D341Med (cell line): ENCODE data around the gene RFPL1.
"Not testable (repeated sequence)": the region's sequence is repeated elsewhere in the genome, so short reads cannot be mapped to it uniquely, and the experiment has no call there.

Experiments used
- DNase-seq: peaks from one replicate; pipeline ENCODE4 v3.0.0; 2012; ENCODE audit warnings: low spot score

RFPL1 gene

DNA sequence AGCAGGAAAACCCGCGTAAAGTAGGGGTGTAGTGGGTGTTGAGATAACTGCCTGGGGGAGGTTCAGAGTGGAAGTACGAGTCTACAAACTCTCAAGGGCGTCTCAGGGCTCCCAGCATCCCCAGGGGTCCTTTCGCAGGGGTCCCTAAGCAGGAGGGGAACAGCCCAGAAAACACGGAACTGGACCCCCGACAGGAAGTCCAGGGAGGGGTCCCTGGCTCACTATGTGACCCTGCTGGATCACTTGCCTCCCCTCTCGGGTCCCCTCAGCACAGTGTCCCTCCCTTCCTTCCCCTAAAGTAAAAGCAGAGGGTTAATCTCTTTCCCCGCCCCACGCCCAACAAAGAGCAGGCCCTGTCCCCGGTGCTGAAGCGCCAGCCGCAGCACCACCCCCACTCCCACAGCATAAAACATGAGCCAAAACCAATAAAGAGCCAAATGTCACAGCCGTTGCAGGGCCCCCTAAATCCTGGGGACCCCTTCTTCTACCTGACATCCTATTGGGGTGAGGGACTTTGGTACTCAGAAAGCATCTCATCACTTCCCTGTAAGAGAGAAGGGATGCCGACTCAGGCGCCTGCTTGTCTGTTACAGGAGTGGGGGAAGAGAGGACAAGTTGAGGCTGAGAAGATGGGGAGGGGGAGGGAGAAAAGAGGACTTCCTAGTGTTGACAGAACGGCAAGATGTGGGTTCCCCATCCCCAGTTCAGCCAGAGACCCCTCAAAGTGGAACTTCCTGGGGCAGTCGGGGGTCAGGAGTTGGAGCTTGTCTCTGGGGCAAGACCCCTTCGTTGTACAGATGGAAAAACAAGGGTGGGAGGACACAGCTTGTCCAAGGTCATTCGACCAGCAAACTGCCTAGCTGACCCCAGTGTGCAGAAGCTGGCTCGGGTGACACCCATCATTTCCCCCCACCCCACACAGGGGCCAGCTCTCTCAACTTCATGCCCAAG lies 40.2 kb downstream of the RFPL1 start:
- peak; percentile 60 for DNase-seq

DNA sequence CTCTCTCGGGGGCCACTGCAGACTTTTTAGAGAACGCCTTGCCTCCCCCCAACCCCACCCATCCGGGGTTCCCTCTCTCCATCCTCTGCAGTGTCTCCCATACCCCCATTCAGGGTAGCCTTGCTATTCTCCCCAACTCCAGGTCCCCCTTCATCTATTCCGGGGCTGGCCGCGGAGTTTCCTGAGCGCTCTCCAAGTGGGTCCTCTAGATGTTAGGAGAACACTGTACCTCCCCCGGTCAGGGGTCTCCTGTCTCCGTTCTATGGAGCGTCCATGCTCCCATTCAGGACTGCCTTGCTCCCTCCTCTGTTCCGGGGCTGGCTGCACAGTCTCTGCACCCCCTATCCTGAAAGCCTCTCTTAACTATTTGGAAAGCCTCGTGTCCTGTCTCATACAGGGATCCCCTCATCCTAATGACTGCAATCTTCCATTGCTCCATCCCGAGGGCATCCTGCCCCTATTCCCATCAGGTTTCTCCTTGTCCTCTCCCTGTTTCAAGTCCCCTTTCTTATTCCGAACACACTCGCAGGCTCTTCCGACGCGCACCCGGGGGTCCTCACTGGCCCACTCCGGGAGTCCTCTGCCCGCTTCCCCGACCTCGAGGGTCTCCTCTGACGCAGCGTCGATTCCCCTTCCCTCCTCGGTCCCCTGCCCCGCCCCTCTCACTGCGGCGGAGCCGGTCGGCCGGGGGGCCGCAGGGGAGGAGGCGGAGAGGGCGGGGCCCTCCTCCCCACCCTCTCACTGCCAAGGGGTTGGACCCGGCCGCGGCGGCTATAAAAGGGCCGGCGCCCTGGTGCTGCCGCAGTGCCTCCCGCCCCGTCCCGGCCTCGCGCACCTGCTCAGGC lies 41.3 kb downstream of the RFPL1 start, which contains the start of gene NEFH:
TSS of gene NEFH (plus strand) at position 802 of the 845 bp plus-strand sequence. CDS start 45 bp downstream, outside the sequence.
- peak; percentile 97 for DNase-seq

DNA sequence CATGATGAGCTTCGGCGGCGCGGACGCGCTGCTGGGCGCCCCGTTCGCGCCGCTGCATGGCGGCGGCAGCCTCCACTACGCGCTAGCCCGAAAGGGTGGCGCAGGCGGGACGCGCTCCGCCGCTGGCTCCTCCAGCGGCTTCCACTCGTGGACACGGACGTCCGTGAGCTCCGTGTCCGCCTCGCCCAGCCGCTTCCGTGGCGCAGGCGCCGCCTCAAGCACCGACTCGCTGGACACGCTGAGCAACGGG lies 41.8 kb downstream of the RFPL1 start:
- DNase-seq: no peak

- peak; percentile 97 for DNase-seq
These were observed 42.3 kb downstream of the RFPL1 start for GRCh38 chr22:29480512-29481264.

DNA sequence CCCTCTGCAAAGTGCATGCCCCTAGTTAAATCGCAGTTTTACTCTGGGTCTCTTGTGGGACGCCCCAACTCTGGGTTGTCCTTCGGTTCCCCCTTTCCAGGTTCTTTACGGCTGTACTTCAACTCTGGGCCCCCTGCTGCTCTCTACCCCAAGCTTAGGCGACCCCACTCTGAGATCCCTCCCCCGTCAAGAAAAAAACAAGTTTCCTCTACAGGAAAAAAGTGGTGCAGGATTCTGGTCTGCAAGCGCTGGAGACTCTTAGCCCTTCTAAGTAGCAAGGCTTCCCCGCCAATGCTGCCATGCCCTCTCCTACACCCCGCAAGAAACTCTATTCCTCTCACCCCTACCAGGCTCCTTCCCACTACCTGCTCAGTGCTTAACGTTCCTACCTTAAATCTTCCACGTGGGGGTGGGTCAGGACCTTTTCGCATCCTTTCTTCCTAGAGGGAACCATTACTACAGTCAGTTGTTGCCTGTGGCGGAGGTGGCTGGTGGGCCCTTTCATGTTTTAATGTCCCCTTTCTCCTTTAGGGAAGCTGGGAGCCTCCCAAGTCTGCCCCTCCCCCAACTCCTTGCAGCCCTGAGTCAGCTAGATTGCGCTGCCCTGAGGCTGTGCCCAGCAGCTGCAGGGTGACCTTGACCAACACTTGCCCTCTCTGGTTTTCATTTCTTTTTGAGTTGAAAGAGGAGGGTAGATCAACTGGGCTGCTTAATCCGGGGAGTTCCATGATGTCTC lies 43.0 kb downstream of the RFPL1 start:
- no peak for DNase-seq

GRCh38 chr22:29482253-29482652 lies 43.9 kb downstream of the RFPL1 start:
- DNase-seq: no peak

DNA sequence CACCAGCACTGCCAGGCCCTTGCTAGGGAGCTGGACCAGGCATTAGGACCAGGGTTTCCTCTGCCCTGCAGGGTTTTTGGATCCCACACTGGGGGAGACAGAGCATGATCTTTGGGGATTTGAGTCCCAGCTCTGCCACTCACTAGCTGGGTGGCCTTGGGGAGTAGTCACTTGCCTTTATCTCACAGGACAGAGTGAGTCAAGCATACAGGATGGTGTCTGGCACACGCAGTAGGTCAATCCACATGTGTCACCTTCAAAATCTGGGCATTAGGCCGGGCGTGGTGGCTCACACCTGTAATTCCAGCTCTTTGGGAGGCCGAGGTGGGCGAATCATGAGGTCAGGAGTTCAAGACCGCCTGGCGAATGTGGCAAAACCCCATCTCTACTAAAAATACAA lies 44.3 kb downstream of the RFPL1 start:
- no peak for DNase-seq

GRCh38 chr22:29483254-29483653 lies 44.9 kb downstream of the RFPL1 start:
- DNase-seq: no peak

DNA sequence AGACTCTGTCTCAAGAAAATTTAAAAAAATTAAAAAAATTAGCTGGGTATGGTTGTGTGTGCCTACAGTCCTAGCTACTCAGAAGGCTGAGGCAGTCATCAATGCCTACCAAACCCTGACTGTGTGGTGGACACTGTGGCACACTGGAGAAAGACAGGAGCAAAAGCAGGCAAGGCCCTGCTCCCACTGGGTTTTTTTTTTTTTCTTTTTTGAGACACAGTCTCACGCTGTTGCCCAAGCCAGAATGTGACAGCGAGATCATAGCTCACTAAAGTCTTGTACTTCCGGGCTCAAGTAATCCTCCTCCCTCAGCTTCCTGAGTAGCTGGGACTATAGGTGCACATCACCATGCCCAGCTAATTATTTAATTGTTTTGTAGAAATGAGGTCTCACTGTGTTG lies 46.3 kb downstream of the RFPL1 start:
- DNase-seq: no peak

DNA sequence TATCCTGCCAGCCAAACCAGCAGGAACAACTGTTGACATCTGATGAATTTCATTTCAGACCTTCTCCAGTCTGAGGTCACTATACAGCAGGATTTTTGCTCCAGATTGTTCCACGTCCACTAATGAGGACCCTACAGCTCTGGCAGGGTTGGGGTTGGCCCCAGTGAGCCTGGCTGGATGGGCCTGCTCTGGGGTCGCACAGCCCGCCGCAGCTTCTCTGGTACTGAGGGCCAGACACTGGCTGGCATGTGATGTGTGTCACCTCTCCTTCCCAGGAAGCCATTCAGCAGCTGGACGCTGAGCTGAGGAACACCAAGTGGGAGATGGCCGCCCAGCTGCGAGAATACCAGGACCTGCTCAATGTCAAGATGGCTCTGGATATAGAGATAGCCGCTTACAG lies 47.1 kb downstream of the RFPL1 start:
- no peak for DNase-seq

- DNase-seq: no peak
These were observed 49.1 kb downstream of the RFPL1 start for GRCh38 chr22:29487426-29487986.

DNA sequence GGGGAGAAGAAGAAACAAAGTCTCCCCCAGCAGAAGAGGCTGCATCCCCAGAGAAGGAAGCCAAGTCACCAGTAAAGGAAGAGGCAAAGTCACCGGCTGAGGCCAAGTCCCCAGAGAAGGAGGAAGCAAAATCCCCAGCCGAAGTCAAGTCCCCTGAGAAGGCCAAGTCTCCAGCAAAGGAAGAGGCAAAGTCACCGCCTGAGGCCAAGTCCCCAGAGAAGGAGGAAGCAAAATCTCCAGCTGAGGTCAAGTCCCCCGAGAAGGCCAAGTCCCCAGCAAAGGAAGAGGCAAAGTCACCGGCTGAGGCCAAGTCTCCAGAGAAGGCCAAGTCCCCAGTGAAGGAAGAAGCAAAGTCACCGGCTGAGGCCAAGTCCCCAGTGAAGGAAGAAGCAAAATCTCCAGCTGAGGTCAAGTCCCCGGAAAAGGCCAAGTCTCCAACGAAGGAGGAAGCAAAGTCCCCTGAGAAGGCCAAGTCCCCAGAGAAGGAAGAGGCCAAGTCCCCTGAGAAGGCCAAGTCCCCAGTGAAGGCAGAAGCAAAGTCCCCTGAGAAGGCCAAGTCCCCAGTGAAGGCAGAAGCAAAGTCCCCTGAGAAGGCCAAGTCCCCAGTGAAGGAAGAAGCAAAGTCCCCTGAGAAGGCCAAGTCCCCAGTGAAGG lies 50.9 kb downstream of the RFPL1 start:
- not testable (repeated sequence) for DNase-seq

DNA sequence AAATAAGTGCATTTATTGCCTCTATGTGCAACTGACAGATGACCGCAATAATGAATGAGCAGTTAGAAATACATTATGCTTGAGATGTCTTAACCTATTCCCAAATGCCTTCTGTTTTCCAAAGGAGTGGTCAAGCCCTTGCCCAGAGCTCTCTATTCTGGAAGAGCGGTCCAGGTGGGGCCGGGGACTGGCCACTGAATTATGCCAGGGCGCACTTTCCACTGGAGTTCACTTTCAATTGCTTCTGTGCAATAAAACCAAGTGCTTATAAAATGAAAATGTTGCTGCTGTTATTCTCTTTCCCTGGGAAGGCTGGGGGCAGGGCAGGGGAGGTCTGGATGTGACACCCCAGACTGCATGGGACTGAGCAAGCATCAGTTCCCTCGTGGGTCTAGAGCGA lies 52.6 kb downstream of the RFPL1 start:
- no peak for DNase-seq
